Ovary (tissue), 3 donors: ENCODE data around the gene HIVEP3.

ENCODE experiments used
- CTCF ChIP-seq, 3 donors: fragments of 450-650 bp in 2 of 3; fragments of 200-600 bp in 1 of 3; IDR thresholded peaks; one replicate each; pipeline versions ENCODE4 v1.5.1 to v1.8.0; 2016 to 2022; ENCODE audit warnings: antibody characterized with exemption in 3 of 3, mild to moderate bottlenecking in 1 of 3
- EP300 ChIP-seq: sonication (generic); formaldehyde crosslinking; IDR thresholded peaks from one replicate; pipeline ENCODE4 v1.6.1; 2017; ENCODE audit warnings: antibody characterized with exemption
- POLR2A ChIP-seq: fragments of 450-650 bp; IDR thresholded peaks from one replicate; pipeline ENCODE4 v1.6.1; 2017; ENCODE audit warnings: antibody characterized with exemption, mild to moderate bottlenecking, moderate library complexity
- donor health status: DM: no; HTN: no; CAD: no.

GRCh38 chr1:41879617-41880016 lies 39.1 kb downstream of the HIVEP3 start:
- TF ChIP-seq CTCF (IDR thresholded peaks at IDR 0.05) (no peak), EP300 (no peak), POLR2A (no peak)
